Right kidney (tissue), 1 donor: ENCODE measurements around the gene BRD3.
A peak's percentile ranks its signal among the peaks of the same experiment; 100 is the strongest.

Experiments used
- DNase-seq: peaks from one replicate; pipeline ENCODE4 v3.0.0-alpha.2; 2016

BRD3 gene

GRCh38 chr9:134039386-134040175 lies 28.2 kb downstream of the BRD3 start:
- no peak for DNase-seq

- no peak for DNase-seq
These were observed 30.2 kb downstream of the BRD3 start for GRCh38 chr9:134037641-134038040.

GRCh38 chr9:134036130-134036529 lies 31.7 kb downstream of the BRD3 start:
- no peak for DNase-seq

- DNase-seq: no peak
These were observed 32.5 kb downstream of the BRD3 start for GRCh38 chr9:134035041-134036039.

GRCh38 chr9:134034215-134035040 lies 33.4 kb downstream of the BRD3 start:
- DNase-seq: no peak

GRCh38 chr9:134033516-134034214 lies 34.2 kb downstream of the BRD3 start:
- DNase-seq: no peak

GRCh38 chr9:134032456-134033222 lies 35.2 kb downstream of the BRD3 start:
- DNase-seq: no peak

GRCh38 chr9:134031783-134032182 lies 36.0 kb downstream of the BRD3 start:
- no peak for DNase-seq

- DNase-seq: no peak
These were observed 36.9 kb downstream of the BRD3 start for GRCh38 chr9:134030821-134031470.

GRCh38 chr9:134029248-134030226 lies 38.3 kb downstream of the BRD3 start:
- no peak for DNase-seq

- no peak for DNase-seq
These were observed 39.1 kb downstream of the BRD3 start for GRCh38 chr9:134028575-134029247.

GRCh38 chr9:134028076-134028475 lies 39.8 kb downstream of the BRD3 start:
- DNase-seq: no peak

- no peak for DNase-seq
These were observed 40.3 kb downstream of the BRD3 start for GRCh38 chr9:134027561-134027960.

GRCh38 chr9:134026981-134027380 lies 40.8 kb downstream of the BRD3 start:
- DNase-seq: no peak

- no peak for DNase-seq
These were observed 41.2 kb downstream of the BRD3 start for GRCh38 chr9:134026581-134026980.

GRCh38 chr9:134025606-134026541 lies 42.0 kb downstream of the BRD3 start:
- DNase-seq: peak; percentile 77
